ENCODE measurements around the gene SPTB.
"Not testable (repeated sequence)": the region's sequence is repeated elsewhere in the genome, so short reads cannot be mapped to it uniquely, and the experiment has no call there.

DNA sequence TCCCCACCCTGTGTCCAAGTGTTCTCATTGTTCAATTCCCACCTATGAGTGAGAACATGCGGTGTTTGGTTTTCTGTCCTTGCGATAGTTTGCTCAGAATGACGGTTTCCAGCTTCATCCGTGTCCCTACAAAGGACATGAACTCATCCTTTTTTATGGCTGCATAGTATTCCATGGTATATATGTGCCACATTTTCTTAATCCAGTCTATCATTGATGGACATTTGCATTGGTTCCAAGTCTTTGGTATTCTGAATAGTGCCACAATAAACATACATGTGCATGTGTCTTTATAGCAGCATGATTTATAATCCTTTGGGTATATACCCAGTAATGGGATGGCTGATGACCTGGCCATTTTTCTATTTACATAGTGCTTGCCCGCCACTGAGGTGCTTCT is 33.8 kb upstream of the SPTB start:
- not testable (repeated sequence) for TF ChIP-seq CTCF (conservative IDR thresholded peaks at IDR 0.05; ENCODE audit: low read depth, low read length); EZH2 (IDR thresholded peaks at IDR 0.05; ENCODE audit: borderline replicate concordance, low read depth, low read length, poor library complexity, severe bottlenecking)
